ENCODE data around the gene PKP4.

Gene PKP4

DNA sequence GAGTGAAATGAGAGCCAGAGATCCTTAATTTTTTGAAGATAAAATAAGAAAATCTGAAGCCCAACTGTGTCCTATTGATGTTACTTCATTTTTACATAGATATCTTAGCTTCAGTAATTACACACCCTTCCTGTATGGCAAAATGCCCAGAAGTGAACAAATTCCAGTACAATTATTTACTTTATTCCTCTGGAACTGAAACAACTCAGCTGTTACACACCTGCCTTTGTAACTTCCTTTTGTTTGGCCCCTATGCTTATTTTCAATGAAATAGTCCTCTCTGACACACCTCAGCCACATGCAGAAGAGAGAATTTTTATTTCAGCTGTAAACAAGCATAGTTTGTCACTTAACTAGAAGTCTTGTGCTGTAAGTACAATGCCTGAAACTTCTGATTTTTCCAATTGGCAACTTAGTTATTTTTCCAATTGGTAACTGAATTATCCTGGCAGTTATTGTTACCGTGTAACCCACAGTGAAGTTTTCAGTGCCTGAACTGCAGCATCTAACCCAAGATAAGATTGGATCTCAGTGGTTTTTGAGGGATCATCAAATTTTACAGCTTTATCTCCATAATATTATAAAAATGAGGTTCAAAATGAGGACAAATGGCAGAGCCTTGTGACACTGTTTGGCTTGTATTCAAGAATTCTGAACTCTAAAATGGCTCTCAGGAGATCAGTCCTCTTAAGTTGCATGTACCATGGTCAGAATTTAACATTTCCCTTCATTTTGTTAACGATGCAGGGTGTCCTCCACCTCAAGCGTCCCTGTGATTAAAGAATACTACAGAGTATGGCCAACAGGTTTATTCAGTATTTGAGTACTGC lies 82.6 kb downstream of the PKP4 start:
- no peak for DNase-seq (ENCODE audit: low spot score)

DNA sequence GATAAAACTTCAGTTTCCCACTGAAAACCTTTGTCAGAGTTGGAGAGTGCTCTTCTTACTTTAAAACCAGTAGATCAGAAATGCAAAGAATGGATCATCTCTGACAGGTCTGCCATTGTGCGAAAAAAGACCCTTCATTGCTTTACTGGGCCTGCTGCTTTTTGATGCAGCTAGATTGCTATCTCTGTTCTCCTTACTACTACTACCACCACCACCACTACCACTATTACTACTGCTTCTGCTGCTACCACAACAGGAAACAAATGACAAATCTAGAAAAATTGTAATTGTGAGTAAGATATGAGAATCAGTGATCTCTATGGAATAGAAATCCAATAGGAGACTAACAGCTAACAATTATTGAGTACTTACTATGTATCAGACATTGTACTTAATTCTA lies 85.8 kb downstream of the PKP4 start:
- DNase-seq (ENCODE audit: low spot score) = no peak

DNA sequence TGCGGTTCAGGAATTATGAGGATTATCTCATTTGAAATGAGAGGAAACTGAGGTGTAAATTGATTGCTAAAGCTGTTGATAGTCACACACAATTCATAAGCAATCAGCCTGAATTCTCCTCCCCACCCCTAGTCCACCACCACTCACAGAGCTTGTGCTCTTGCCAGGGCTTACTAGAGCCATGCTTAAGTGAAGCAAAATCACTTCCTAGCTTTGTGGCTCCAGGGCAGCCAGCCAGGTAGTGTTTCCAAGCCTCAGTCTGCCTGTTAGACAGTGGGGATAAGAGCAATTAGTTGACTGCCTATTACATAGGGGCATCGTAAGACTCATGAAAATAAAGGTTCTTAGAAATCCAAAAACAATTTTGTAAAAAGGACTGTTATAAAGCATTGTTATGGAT lies 87.2 kb downstream of the PKP4 start:
- no peak for DNase-seq (ENCODE audit: low spot score)

DNA sequence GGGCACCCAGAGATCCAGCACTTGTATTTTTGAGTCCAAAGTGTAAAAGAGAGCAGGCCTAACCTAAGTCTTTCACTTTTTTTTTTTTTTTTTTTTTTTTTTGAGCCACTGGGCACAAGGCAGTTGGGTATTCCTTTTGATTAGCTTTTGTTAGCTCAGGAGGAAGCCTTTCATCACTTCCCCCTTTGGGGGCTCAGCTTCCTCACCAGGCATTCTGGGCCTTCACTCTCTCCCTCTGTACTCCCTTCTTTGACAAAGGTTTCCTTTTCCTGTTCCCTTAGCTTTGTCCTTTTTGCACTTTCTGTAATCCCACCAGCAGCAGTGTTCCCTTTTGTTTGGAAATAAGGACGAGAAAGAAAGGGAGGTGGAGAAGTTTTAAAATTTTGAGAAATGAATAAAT lies 88.2 kb downstream of the PKP4 start:
- DNase-seq (ENCODE audit: low spot score) = no peak

DNA sequence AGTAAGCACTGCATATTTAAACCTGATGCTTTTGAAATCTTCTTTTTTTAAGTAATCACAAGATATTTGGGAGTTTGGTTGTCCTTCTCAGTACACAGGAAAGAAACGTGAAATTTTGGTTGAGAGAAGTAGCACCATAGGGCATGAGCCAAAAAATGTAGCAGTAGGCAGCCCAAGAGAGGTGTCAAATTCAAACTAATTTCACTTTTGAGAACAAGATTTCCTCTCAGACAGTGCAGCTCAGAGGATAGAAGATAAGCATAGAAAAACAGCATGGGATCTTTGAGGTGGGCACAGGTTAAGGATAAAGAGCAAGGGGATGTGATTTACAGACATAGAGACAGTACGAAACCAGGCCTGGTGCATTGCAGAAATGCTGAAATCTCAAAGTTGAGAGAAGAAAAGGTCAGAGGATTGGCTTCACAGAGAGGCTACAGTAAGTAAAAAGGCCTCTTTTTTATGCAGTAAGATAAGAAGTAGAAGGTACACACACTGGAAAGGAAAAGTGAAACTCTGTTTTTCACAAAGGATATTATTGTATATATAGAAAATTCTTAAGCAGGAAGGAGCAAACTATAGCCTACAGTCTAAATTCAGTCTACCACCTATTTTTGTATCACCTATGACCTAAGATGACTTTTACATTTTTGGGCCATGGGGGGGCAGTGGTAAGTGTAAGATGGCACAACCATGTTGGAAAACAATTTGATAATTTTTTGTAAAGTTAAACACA lies 89.8 kb downstream of the PKP4 start:
- DNase-seq (ENCODE audit: low spot score) = no peak

DNA sequence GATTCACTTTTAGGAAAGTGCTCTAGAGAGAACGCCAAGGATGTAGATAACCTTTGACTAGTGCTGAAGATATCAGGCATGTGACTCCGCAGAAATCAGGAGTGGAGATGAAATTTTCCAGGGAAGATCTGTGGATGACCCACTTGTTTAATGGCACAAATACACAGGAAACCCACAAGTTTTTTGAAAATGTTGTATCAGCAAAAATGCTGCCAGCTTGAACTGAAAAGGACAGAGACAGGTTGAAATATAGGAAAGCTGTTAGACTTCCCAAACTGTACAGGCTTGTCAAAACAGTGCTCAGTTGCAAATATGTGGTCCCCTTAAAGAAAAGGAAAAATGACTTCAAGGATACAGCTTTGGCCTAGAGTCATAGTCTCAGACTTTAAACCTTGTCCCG lies 96.5 kb downstream of the PKP4 start:
- DNase-seq (ENCODE audit: low spot score) = no peak

DNA sequence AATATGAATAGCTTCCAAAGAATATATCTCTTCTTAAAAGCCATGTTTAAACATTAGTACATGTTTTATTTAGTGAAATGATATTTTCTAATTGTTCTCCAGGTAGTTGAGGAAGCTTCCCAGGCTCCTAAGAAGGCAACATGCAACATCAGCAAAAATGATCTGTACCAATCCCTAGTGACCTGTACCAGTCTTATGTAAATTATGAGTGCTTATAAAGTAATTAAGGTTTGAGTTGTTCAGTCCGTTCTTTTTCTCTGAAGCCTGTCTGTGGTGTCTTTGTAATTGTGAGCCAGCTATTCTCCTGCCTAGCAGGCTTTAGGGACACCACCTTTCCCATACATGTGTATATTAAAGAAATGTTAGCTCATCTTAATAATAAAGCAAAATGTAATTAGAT lies 98.2 kb downstream of the PKP4 start:
- no peak for DNase-seq (ENCODE audit: low spot score)

DNA sequence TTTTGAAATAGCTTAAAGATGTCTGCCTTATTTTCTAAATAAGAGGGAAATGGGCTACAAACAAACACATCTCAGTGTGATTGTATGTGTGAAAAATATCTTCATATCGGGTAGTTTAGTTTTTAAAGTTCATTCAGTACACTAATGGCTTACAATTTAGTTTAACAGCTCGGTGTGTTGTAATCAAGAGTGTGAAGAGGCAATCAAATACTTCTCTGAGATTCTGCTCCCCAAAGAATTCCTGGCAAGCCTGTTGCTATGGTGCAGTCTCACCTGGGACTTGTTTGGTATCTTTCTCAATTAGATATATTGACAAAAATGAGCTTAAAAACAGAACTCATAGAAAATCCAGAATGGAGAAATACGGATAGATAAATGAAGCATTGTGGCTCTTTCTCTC lies 99.4 kb downstream of the PKP4 start:
- DNase-seq (ENCODE audit: low spot score) = no peak

DNA sequence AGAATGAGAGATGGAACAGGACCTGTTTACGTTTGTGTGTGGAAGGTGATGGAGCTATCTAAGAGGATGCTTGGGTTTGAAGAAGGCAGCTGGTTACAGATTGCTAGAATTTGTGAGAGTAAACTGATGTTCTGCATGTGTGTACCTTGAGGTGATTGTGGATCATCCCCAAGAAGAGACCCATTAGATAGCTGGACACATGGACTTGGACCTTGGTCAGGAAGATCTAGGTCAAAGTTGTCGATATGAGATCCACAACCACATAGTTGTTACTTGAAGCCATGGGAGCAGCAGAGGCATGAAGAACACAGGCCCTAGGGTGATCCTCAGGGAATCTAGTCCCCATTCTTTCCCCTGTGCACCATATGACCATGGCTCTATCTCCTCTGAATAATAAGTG lies 101.0 kb downstream of the PKP4 start:
- no peak for DNase-seq (ENCODE audit: low spot score)

DNA sequence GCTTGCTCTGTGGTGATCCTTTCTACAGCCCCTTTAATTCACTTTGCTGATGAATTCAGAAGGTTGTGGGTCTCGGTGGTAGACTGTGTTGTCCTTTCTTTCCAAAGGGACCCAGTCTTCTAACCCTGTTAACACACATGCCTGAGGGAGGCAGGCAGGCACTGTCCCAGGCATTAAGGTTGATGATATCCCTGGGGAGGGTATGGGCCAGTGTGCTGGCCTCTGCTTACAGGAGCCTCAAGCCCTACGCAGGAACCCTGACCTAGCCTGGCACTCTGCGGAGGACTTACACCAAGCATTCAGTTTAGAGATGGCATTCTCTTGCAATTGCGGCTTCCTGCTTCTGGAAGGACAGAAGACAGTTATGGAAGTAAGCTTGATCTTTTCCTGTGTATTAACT lies 102.5 kb downstream of the PKP4 start:
- no peak for DNase-seq (ENCODE audit: low spot score)

DNA sequence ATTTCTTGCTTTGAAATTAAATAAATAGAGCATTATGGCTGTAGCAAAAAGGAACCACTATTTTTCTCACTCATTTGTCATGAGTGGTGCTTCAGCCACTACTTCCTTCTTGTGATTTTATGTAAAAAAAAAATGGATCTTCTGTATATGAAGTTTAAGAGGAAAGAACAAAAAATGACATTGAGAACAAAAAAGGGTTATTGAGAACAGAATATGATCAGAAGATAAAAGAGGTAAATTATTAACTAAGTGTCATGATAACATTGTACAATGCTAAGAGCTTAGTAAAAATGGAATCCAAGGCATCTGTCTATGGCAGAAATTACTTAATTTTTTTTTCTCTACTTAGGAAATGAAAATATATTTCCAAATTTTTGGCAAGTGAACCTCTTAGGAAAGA lies 103.5 kb downstream of the PKP4 start:
- DNase-seq (ENCODE audit: low spot score) = no peak

DNA sequence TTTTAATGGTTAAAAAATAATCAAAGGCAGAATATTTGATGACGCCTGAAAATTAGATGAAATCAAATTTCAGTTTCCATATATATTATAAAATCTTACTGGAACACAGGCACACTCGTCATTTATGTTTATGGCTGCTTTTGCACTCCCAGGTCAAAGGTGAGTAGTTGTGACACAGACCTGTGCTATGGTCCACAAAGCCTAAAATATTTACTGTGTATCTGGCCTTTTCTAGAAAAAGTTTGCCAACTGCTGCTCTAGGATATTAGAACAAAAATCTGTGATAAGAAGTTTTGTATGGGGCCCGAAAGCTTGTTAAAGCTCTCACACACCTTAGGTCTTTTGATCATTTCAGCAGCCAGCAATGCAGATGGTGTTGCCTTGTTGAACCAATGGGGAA lies 104.3 kb downstream of the PKP4 start:
- DNase-seq (ENCODE audit: low spot score) = no peak

DNA sequence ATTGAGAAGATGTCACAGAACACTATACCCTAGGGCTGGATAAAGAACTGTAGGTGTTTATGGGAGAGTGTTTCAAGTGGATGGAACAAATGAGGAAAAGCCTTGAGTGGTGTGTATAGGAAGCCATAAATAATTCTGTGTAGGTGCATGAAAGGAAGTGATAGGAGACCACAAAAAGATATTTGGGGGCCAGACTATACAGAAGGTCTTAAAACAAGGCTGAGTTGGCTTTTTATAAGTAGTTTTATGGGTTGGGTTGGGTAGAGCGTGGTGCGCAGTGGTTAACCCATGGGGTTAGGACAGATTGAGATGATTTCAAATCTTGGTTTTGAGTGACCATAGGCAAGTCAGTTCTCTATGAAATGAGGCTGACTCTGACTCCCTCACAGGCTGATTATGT lies 110.5 kb downstream of the PKP4 start:
- DNase-seq (ENCODE audit: low spot score) = no peak

DNA sequence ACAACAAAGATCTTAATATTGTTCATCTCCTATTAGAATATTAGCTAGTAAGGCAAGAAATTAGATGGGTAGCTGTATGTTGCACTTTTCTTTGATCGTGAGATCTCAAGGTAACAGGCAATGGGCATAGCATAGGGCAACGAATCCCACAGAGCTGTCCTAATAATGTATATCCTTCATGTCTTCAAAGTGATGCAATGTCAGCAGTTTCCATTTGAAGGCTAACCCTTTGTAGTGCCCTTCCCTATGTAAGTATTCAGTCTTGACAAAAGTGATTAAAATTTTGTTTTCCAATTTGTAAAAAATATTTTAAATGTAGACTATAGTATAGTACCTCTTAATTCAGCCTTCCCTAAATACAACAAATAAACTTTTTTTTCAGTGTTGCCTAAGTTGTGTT lies 112.5 kb downstream of the PKP4 start:
- DNase-seq (ENCODE audit: low spot score) = no peak

DNA sequence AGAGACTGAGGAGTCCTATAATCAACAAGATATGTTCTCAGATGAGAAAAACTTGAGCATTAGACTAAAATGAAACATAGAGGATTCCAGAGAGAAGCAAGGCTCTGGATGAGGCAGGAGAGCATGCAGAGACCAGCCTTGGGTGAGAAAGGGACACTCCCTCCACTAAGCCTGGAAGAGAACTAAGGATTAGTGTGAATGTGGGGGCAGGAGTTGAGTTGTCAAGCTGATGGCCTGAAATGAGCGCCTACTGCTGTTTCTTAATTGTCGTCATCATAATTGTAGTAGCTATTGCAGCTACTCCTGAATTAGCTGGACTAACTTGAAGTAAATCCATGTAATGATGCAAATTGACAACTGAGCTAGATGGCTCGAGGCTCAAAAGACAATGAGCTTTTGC lies 114.1 kb downstream of the PKP4 start:
- no peak for DNase-seq (ENCODE audit: low spot score)

DNA sequence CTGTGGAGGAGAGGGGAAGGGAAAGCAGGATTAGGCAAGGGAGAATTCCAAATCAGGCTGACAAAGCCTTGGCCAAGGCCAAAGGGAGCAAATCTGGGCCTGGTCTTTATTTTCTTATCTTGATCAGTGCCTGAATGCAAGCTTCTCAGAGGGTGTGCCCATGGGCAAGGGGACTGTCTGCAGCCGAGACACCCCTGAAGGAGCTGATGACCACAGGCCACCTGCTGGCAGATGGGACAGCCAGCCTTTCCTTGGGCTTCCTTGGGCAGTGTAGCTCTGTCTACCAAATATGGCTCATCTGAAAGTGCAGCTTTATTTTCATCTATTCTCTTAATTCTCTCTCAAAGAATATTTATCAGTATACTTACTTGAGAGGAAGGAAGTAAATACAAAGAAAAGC lies 117.0 kb downstream of the PKP4 start:
- no peak for DNase-seq (ENCODE audit: low spot score)

DNA sequence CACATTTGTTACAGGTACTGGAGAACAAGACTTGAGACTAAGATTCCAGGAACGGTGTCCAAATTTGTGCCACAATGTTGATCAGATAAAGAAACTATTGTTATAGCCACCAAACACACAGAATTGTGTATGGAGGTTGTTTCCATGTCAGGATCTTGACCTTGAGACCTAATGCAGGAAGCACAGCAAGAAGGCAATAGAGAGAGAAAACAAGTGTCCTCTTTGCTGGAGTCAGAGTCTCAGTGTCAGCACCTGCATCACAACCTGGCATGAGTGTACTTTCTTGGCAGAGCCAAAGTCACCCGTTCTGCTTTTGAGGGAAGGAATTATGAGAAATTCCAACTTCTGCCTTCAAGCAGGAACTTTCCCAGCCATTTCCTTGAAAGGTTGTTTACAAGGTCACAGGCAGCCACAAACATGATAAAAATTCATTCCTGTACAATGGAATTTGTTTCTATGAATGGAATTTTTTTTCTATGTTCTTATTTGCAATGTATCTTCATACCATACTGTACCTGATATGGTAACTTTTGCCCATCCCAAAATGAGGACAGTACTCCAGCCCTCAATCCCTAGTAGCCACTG lies 118.4 kb downstream of the PKP4 start:
- no peak for DNase-seq (ENCODE audit: low spot score)

DNA sequence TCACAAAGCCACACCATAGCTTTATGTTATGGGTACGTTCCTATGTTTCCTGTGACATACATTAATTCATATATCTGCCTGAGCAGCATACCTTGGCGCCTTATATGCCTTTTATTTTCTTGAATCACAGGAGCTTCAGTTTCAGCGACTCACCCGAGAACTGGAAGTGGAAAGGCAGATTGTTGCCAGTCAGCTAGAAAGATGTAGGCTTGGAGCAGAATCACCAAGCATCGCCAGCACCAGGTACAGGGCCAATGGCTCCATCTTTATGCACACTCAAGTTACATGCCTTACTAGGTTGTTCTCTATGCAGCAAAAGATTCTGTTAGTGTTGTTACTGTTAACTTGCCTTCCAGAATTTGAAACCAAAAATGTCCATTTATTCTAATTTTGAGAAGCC lies 120.4 kb downstream of the PKP4 start:
- DNase-seq (ENCODE audit: low spot score) = no peak

DNA sequence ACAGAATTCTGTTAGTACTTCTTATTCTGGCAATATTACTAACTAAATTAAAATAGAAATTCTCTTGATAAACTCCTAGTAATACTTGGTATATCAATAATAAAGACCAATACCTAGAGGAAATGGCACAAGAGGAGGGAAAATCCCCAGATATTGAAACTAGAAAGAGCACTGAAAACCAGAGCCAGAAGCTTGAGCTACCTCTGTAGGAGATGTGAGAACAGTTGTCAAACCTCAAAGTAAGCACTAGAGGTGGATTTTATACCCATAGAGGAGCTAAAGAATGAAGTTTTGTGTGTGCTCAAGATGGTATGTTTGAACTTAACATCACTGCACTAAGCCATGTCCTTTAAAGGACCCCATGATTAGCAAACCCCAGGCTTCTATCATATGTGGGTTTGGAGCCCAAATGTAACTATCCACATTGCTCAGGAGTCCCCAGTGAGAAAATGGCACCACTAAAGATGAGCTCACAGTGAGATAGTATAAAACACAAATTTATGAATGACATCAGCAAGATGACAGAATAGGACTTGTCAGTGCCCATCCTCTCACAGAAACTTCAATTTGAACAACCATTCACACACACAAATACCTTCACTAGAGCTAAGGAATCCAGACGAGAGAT lies 122.1 kb downstream of the PKP4 start:
- DNase-seq (ENCODE audit: low spot score) = no peak

DNA sequence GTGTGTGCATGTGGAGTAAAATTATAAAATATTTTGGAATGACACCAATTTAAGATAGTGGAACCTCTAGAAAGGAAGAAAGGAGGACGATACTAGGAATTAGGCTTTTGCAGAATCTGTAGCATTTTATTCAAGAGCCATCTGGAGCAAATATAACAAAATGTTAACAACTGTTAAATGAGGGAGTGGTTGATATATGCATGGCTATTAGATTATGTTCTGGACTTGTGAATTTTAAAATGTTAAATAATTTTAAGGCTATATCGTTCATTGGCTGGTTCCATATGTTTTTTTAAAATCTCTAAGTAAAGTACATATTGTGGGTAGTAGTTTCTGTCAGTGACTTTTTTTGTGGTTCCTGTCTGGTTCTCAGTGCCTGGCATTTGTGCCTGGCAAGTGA lies 123.2 kb downstream of the PKP4 start:
- DNase-seq (ENCODE audit: low spot score) = no peak

DNA sequence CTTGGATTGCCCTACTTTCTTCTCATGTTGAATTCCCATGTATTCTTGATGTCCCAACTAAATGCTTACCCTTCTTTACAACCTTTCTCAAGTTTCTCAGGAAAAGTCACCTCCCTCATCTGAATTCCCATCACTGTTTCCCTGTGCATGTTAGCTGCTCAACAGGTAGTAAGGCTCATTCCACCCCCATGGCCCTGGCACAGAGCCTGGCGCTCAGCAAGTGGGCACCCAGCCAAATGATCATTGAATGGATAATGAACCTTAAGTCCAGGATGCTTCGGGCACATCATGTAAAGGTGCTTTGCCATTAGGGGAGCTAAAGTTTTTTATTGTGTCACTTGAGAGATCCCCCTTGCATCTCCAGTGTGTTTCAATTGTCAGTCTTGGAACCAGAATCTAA lies 124.0 kb downstream of the PKP4 start:
- DNase-seq (ENCODE audit: low spot score) = no peak

DNA sequence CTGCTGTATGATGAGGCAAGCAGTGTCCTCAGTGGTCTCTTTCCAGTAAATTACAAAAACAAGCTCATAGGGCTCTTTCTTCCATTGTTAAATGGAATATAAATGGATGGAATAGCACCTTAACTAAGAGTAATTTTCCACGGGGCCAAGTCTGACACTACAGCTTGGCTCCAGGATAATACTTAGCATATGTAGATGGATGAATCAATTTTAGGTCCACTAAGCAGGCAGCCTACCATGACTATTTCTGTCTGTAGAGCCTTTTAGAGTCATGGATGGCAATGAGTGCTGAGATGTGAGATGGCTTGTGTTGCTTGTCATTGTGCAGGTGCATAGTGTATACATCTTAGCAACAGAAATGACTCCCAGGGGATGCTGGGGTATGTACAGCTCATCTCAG lies 125.9 kb downstream of the PKP4 start:
- no peak for DNase-seq (ENCODE audit: low spot score)

DNA sequence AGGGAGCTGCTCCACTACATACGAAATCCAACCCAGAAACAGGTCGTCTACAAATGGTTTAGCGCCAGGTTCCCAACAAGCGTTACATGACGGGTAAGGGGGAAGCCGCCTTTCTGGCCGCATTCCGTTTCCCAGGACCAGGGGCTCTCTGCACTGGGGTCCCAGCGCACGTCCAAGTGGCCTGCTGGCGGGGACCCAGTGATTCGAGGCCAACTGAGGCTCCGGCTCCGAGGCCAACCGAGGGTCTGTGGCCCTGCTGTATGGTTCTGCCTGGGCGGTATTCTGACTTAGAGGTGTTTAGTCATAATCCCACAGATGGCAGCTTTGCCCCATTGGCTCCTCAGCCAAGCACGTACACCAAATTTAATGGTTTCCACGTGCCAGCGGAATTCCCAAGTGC lies 127.2 kb downstream of the PKP4 start:
- DNase-seq (ENCODE audit: low spot score) = no peak
